NCI-H748 (cell line): ENCODE data around the gene ZFP37.
A peak's percentile ranks its signal among the peaks of the same experiment; 100 is the strongest.
"Not testable (repeated sequence)": the region's sequence is repeated elsewhere in the genome, so short reads cannot be mapped to it uniquely, and the experiment has no call there.

ENCODE experiments used
- DNase-seq: peaks from one replicate; lab custom pipeline; 2025; ENCODE audit not compliant: unreplicated experiment; lab: John Stamatoyannopoulos, UW

ZFP37 gene

GRCh38 chr9:113056191-113057106 is at the start of gene ZFP37:
TSS of gene ZFP37 (minus strand) at chr9:113056724. CDS start at chr9:113056688, 36 bp downstream.
- DNase-seq = peak; percentile 97

GRCh38 chr9:113105345-113105744 is 48.8 kb upstream of the ZFP37 start:
- DNase-seq = not testable (repeated sequence)

- DNase-seq = no peak
Measured at GRCh38 chr9:113095561-113095960, 39.0 kb upstream of the ZFP37 start.

GRCh38 chr9:113089924-113090323 is 33.4 kb upstream of the ZFP37 start:
- DNase-seq = not testable (repeated sequence)

- DNase-seq = not testable (repeated sequence)
Measured at GRCh38 chr9:113089143-113089505, 32.6 kb upstream of the ZFP37 start.

GRCh38 chr9:113088456-113089142 is 32.1 kb upstream of the ZFP37 start:
- not testable (repeated sequence) for DNase-seq

- DNase-seq = not testable (repeated sequence)
Measured at GRCh38 chr9:113062932-113063310, 6.4 kb upstream of the ZFP37 start.

- DNase-seq = not testable (repeated sequence)
Measured at GRCh38 chr9:113062256-113062931, 5.9 kb upstream of the ZFP37 start.

- DNase-seq = peak; percentile 7
Measured at GRCh38 chr9:113061072-113061850, 4.7 kb upstream of the ZFP37 start.

- DNase-seq = peak; percentile 17
Measured at GRCh38 chr9:113059581-113060284, 3.2 kb upstream of the ZFP37 start.

GRCh38 chr9:113057193-113057592 is 669 bp upstream of the ZFP37 start:
- DNase-seq = no peak

GRCh38 chr9:113042884-113043657 is 13.5 kb downstream of the ZFP37 start:
- peak; percentile 25 for DNase-seq

GRCh38 chr9:113026200-113026599 is 30.3 kb downstream of the ZFP37 start:
- no peak for DNase-seq

- DNase-seq = no peak
Measured at GRCh38 chr9:113018247-113018646, 38.3 kb downstream of the ZFP37 start.

GRCh38 chr9:113012492-113012891 is 44.0 kb downstream of the ZFP37 start:
- DNase-seq = peak; percentile 5

GRCh38 chr9:113011911-113012381 is 44.6 kb downstream of the ZFP37 start, which contains the start of gene ZNF883:
TSS of gene ZNF883 (minus strand) at chr9:113012192.
- DNase-seq = peak; percentile 89

GRCh38 chr9:113005777-113006176 is 50.7 kb downstream of the ZFP37 start:
- DNase-seq = peak; percentile 5

GRCh38 chr9:112997236-112997941 is 59.1 kb downstream of the ZFP37 start:
- no peak for DNase-seq
